HepG2 (cell line): ENCODE measurements around the gene AKAP8. TPM values are rescaled to one million over a fixed set of nuclear protein-coding genes. Genes with fewer than 3 reads are reported as not detected.
A peak's percentile ranks its signal among the peaks of the same experiment; 100 is the strongest.

Experiments
- CCAR2 ChIP-seq: fragments of 200-400 bp; formaldehyde crosslinking; optimal IDR thresholded peaks from 2 replicates; pipeline ENCODE3; 2018; ENCODE audit warnings: low read depth, mild to moderate bottlenecking, low read length, moderate library complexity
- ETV6 ChIP-seq: sonication (generic); formaldehyde crosslinking; conservative IDR thresholded peaks from 2 replicates; pipeline ENCODE4 v1.4.0; 2020; ENCODE audit warnings: missing genetic modification reagents
- KDM1A ChIP-seq: IDR thresholded peaks from 2 replicates; pipeline ENCODE4 v1.6.1; 2016; ENCODE audit warnings: missing compliant biosample characterization
- KLF11 ChIP-seq: IDR thresholded peaks from 2 replicates; pipeline ENCODE4 v1.6.1; 2016; ENCODE audit warnings: missing compliant biosample characterization
- KLF6 ChIP-seq: IDR thresholded peaks from 2 replicates; pipeline ENCODE4 v1.8.0; 2016; ENCODE audit warnings: missing biosample characterization, missing genetic modification reagents
- ZFP37 ChIP-seq: sonication (generic); formaldehyde crosslinking; IDR thresholded peaks from 2 replicates; pipeline ENCODE4 v1.4.0; 2020; ENCODE audit warnings: missing genetic modification reagents, borderline replicate concordance
- ZFX ChIP-seq: sonication (generic); formaldehyde crosslinking; IDR thresholded peaks from 2 replicates; pipeline ENCODE4 v1.4.0; 2020; ENCODE audit warnings: mild to moderate bottlenecking, low read depth, missing genetic modification reagents, moderate library complexity
- ZMYM2 ChIP-seq: sonication (generic); formaldehyde crosslinking; IDR thresholded peaks from 2 replicates; pipeline ENCODE4 v1.8.0; 2022; ENCODE audit warnings: mild to moderate bottlenecking, missing genetic modification reagents
- ZNF260 ChIP-seq: sonication (generic); formaldehyde crosslinking; IDR thresholded peaks from 2 replicates; pipeline ENCODE4 v1.4.0; 2020; ENCODE audit warnings: missing genetic modification reagents, low read depth, mild to moderate bottlenecking, borderline replicate concordance
- ZNF768 ChIP-seq: sonication (generic); formaldehyde crosslinking; IDR thresholded peaks from 2 replicates; pipeline ENCODE4 v1.4.0; 2020; ENCODE audit warnings: missing genetic modification reagents
- ZNF773 ChIP-seq: sonication (generic); formaldehyde crosslinking; IDR thresholded peaks from 2 replicates; pipeline ENCODE4 v1.4.0; 2020; ENCODE audit warnings: missing genetic modification reagents, borderline replicate concordance
- polyA plus RNA-seq, 8 experiments: library from polyadenylated mRNA; depleted of rRNA in 3 of 8; stranded (reverse) in 7 of 8; unstranded in 1 of 8; fragments of >200 nt; fragmentation: Illumina TruSeq in 4 of 8; extraction: Trizol in 4 of 8; gene quantifications; 2 replicates each; pipeline versions ENCODE4 v1.2.1 to v1.2.3, GENCODE V29; 2011 to 2016; ENCODE audit warnings: low read depth in 4 of 8, missing spikeins in 1 of 8, mixed read lengths in 1 of 8; ENCODE audit not compliant: insufficient read depth in 1 of 8
- total RNA-seq, 5 experiments: library from RNA; depleted of rRNA; stranded (reverse); fragments of >200 nt; fragmentation: Illumina TruSeq; extraction: Trizol; gene quantifications; 2 replicates each; pipeline ENCODE4 v1.2.3, GENCODE V29; 2016; ENCODE audit warnings: low read depth in 1 of 5
- TF ChIP-seq, protein P1 (sequence below): sonication (generic); formaldehyde crosslinking; conservative IDR thresholded peaks from 2 replicates; pipeline ENCODE4 v1.4.0; 2020; ENCODE audit warnings: mild to moderate bottlenecking, missing genetic modification reagents, moderate library complexity
- TF ChIP-seq, protein P2 (sequence below), 2 experiments: sonication (generic) in 1 of 2; formaldehyde crosslinking in 1 of 2; IDR thresholded peaks; 2 replicates each; pipeline versions ENCODE4 v1.4.0 to v1.6.1; 2018 to 2020; ENCODE audit warnings: missing genetic modification reagents in 2 of 2, borderline replicate concordance in 1 of 2, low read depth in 1 of 2, mild to moderate bottlenecking in 1 of 2, missing biosample characterization in 1 of 2
- TF ChIP-seq, protein P3 (sequence below): sonication (generic); formaldehyde crosslinking; IDR thresholded peaks from 2 replicates; pipeline ENCODE4 v1.4.0; 2020; ENCODE audit warnings: missing genetic modification reagents
- TF ChIP-seq, protein P4 (sequence below): sonication (generic); formaldehyde crosslinking; IDR thresholded peaks from 2 replicates; pipeline ENCODE4 v1.4.0; 2020; ENCODE audit warnings: missing genetic modification reagents
- TF ChIP-seq, protein P5 (sequence below): sonication (generic); formaldehyde crosslinking; IDR thresholded peaks from 2 replicates; pipeline ENCODE4 v1.4.0; 2020; ENCODE audit warnings: mild to moderate bottlenecking, missing genetic modification reagents
- TF ChIP-seq, protein P6 (sequence below): IDR thresholded peaks from 2 replicates; pipeline ENCODE4 v1.6.1; 2016; ENCODE audit warnings: low read depth, borderline replicate concordance

The AKAP8 gene
- total and polyA plus RNA-seq, 2 of the 13 experiments (the other 11 are each of a cell fraction or from before 2014, with no cell fraction given), result 15.9 to 22.1 TPM

DNA sequence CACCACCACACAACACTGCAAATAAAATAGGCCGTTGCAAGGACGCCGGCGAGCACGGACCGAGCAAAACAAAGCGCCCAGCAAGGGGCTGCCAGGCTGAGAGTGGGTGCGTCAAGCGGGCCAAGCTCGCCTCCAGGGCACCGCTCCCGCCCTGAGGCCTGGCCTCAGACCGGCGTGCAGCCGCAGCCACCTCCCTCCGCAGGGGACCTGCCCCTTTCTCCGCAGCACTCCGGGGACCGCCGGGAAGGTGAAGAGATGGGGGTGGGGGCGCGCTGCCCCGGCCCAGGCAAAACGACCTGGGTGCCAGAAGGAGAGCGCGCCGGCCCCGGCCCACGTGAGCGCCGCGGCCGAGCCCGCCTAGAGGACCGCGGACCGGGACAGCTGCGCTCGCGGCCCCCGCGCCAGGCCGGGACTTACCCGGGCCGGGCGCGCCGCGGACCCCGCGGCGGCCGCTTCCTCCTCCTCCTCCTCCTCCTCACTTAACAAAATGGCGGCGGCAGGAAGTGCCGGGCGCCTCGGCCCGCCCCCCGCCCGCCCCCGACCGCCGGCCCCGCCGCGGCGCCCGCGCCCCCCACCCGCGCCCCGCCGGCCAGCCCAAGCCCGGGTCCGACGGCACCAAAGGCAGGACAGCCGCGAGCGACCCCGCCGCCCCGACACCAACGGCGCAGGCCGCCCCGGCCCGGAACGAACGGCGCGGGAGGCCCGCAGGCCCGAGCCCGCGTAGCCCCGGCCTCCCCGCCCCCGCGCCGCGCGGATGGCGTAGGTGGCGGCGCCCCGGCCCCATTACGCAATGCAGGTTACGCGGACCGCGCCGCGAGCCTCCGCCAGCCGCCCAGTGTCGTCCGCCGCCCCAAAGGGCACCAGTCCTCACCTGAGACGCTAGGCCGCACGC lies 47.9 kb downstream of the AKAP8 start (continued):
- TF ChIP-seq, protein P1, sequence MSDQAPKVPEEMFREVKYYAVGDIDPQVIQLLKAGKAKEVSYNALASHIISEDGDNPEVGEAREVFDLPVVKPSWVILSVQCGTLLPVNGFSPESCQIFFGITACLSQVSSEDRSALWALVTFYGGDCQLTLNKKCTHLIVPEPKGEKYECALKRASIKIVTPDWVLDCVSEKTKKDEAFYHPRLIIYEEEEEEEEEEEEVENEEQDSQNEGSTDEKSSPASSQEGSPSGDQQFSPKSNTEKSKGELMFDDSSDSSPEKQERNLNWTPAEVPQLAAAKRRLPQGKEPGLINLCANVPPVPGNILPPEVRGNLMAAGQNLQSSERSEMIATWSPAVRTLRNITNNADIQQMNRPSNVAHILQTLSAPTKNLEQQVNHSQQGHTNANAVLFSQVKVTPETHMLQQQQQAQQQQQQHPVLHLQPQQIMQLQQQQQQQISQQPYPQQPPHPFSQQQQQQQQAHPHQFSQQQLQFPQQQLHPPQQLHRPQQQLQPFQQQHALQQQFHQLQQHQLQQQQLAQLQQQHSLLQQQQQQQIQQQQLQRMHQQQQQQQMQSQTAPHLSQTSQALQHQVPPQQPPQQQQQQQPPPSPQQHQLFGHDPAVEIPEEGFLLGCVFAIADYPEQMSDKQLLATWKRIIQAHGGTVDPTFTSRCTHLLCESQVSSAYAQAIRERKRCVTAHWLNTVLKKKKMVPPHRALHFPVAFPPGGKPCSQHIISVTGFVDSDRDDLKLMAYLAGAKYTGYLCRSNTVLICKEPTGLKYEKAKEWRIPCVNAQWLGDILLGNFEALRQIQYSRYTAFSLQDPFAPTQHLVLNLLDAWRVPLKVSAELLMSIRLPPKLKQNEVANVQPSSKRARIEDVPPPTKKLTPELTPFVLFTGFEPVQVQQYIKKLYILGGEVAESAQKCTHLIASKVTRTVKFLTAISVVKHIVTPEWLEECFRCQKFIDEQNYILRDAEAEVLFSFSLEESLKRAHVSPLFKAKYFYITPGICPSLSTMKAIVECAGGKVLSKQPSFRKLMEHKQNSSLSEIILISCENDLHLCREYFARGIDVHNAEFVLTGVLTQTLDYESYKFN, result 0 out of 2 replicates have a peak, but pooled peaks have one; percentile 21
- TF ChIP-seq KLF11 (no peak), ZFP37 (CRISPR knock-in tag) (no peak), ZFX (peak; percentile 71), ZNF260 (CRISPR knock-in tag) (no peak), KLF6 (0 out of 2 replicates have a peak, but pooled peaks have one; percentile 17), ETV6 (CRISPR knock-in tag) (peak; percentile 76; the same call in 1 of the 2 replicates), KDM1A (CRISPR knock-in tag) (0 out of 2 replicates have a peak, but pooled peaks have one; percentile 17), CCAR2 (no peak), ZMYM2 (CRISPR knock-in tag) (no peak), ZNF773 (CRISPR knock-in tag) (no peak), ZNF768 (CRISPR knock-in tag) (peak; percentile 14; the same call in 1 of the 2 replicates)
- TF ChIP-seq, protein P2, sequence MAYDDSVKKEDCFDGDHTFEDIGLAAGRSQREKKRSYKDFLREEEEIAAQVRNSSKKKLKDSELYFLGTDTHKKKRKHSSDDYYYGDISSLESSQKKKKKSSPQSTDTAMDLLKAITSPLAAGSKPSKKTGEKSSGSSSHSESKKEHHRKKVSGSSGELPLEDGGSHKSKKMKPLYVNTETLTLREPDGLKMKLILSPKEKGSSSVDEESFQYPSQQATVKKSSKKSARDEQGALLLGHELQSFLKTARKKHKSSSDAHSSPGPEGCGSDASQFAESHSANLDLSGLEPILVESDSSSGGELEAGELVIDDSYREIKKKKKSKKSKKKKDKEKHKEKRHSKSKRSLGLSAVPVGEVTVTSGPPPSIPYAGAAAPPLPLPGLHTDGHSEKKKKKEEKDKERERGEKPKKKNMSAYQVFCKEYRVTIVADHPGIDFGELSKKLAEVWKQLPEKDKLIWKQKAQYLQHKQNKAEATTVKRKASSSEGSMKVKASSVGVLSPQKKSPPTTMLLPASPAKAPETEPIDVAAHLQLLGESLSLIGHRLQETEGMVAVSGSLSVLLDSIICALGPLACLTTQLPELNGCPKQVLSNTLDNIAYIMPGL (CRISPR knock-in tag; IDR thresholded peaks at IDR 0.05; ENCODE audit: borderline replicate concordance in 1 of 2, low read depth in 1 of 2), result peak in 1 of 2 experiments; percentile 52; a peak in 1 of 4 replicates
- TF ChIP-seq, protein P3, sequence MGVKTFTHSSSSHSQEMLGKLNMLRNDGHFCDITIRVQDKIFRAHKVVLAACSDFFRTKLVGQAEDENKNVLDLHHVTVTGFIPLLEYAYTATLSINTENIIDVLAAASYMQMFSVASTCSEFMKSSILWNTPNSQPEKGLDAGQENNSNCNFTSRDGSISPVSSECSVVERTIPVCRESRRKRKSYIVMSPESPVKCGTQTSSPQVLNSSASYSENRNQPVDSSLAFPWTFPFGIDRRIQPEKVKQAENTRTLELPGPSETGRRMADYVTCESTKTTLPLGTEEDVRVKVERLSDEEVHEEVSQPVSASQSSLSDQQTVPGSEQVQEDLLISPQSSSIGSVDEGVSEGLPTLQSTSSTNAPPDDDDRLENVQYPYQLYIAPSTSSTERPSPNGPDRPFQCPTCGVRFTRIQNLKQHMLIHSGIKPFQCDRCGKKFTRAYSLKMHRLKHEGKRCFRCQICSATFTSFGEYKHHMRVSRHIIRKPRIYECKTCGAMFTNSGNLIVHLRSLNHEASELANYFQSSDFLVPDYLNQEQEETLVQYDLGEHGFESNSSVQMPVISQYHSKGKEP (CRISPR knock-in tag), result no peak
- TF ChIP-seq, protein P4, sequence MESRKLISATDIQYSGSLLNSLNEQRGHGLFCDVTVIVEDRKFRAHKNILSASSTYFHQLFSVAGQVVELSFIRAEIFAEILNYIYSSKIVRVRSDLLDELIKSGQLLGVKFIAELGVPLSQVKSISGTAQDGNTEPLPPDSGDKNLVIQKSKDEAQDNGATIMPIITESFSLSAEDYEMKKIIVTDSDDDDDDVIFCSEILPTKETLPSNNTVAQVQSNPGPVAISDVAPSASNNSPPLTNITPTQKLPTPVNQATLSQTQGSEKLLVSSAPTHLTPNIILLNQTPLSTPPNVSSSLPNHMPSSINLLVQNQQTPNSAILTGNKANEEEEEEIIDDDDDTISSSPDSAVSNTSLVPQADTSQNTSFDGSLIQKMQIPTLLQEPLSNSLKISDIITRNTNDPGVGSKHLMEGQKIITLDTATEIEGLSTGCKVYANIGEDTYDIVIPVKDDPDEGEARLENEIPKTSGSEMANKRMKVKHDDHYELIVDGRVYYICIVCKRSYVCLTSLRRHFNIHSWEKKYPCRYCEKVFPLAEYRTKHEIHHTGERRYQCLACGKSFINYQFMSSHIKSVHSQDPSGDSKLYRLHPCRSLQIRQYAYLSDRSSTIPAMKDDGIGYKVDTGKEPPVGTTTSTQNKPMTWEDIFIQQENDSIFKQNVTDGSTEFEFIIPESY (CRISPR knock-in tag), result no peak
- TF ChIP-seq, protein P5, sequence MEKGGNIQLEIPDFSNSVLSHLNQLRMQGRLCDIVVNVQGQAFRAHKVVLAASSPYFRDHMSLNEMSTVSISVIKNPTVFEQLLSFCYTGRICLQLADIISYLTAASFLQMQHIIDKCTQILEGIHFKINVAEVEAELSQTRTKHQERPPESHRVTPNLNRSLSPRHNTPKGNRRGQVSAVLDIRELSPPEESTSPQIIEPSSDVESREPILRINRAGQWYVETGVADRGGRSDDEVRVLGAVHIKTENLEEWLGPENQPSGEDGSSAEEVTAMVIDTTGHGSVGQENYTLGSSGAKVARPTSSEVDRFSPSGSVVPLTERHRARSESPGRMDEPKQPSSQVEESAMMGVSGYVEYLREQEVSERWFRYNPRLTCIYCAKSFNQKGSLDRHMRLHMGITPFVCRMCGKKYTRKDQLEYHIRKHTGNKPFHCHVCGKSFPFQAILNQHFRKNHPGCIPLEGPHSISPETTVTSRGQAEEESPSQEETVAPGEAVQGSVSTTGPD (CRISPR knock-in tag), result no peak
- TF ChIP-seq, protein P6, sequence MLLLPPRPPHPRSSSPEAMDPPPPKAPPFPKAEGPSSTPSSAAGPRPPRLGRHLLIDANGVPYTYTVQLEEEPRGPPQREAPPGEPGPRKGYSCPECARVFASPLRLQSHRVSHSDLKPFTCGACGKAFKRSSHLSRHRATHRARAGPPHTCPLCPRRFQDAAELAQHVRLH, result no peak
